Liver (tissue), 3 donors: ENCODE data around the gene PSMC4.

Source experiments
- FOXA1 ChIP-seq: IDR thresholded peaks from 2 replicates; pipeline ENCODE4 v1.6.1; 2016; ENCODE audit warnings: antibody characterized with exemption
- JUND ChIP-seq, 2 donors: IDR thresholded peaks; 2 replicates each; pipeline ENCODE4 v1.6.1; 2016; ENCODE audit warnings: antibody characterized with exemption in 2 of 2
- NR2F2 ChIP-seq: IDR thresholded peaks from 2 replicates; pipeline ENCODE4 v1.6.1; 2016; ENCODE audit warnings: antibody characterized with exemption
- YY1 ChIP-seq: IDR thresholded peaks from 2 replicates; pipeline ENCODE4 v1.6.1; 2016; ENCODE audit warnings: antibody characterized with exemption, mild to moderate bottlenecking
- TF ChIP-seq, protein P1 (sequence below): fragments of 150-350 bp; IDR thresholded peaks from 2 replicates; pipeline ENCODE4 v1.5.1; 2017; ENCODE audit warnings: improper control_type of control experiment, low read depth, low read length; ENCODE audit not compliant: missing input control
- donor health status: healthy.
- donor health status: healthy.

DNA sequence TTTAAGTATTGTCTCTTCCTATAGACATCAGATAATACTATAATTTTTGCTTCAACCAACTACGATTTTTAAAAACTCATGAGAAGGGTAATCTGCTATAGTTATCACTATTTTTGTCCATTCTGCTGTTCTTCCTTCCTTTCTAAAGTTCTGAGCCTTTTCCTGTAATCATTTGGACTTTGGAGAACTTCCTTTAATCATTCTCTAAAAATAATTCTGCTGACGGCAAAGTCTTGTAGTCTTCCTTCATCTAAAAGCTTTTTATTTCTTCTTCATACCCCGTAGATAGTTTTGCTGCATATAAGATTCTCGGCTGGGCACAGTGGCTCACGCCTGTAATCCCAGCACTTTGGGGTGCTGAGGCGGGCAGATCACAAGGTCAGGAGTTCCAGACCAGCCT lies 31.4 kb upstream of the PSMC4 start:
- TF ChIP-seq, protein P1, sequence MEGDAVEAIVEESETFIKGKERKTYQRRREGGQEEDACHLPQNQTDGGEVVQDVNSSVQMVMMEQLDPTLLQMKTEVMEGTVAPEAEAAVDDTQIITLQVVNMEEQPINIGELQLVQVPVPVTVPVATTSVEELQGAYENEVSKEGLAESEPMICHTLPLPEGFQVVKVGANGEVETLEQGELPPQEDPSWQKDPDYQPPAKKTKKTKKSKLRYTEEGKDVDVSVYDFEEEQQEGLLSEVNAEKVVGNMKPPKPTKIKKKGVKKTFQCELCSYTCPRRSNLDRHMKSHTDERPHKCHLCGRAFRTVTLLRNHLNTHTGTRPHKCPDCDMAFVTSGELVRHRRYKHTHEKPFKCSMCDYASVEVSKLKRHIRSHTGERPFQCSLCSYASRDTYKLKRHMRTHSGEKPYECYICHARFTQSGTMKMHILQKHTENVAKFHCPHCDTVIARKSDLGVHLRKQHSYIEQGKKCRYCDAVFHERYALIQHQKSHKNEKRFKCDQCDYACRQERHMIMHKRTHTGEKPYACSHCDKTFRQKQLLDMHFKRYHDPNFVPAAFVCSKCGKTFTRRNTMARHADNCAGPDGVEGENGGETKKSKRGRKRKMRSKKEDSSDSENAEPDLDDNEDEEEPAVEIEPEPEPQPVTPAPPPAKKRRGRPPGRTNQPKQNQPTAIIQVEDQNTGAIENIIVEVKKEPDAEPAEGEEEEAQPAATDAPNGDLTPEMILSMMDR: no peak
- TF ChIP-seq FOXA1 (no peak), JUND (IDR thresholded peaks at IDR 0.05) (no peak), NR2F2 (no peak), YY1 (no peak)
